OCI-LY3 (cell line): ENCODE measurements around the gene SLC28A3.

Source experiments
- EZH2phosphoT487 ChIP-seq: fragments of 200-600 bp; shearing (Covaris generic); IDR thresholded peaks from 2 replicates; pipeline ENCODE4 v1.6.1; 2018; ENCODE audit warnings: antibody characterized with exemption, mixed run types, low read depth
- TF ChIP-seq, protein P1 (sequence below): fragments of 200-600, 300-600 bp; sonication (generic); IDR thresholded peaks from 2 replicates; pipeline ENCODE4 v1.5.1; 2014; ENCODE audit warnings: antibody characterized with exemption, low read length, low read depth

- TF ChIP-seq, protein P1, sequence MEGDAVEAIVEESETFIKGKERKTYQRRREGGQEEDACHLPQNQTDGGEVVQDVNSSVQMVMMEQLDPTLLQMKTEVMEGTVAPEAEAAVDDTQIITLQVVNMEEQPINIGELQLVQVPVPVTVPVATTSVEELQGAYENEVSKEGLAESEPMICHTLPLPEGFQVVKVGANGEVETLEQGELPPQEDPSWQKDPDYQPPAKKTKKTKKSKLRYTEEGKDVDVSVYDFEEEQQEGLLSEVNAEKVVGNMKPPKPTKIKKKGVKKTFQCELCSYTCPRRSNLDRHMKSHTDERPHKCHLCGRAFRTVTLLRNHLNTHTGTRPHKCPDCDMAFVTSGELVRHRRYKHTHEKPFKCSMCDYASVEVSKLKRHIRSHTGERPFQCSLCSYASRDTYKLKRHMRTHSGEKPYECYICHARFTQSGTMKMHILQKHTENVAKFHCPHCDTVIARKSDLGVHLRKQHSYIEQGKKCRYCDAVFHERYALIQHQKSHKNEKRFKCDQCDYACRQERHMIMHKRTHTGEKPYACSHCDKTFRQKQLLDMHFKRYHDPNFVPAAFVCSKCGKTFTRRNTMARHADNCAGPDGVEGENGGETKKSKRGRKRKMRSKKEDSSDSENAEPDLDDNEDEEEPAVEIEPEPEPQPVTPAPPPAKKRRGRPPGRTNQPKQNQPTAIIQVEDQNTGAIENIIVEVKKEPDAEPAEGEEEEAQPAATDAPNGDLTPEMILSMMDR: no peak
- TF ChIP-seq EZH2phosphoT487: no peak
These were observed 82.2 kb downstream of the SLC28A3 start for GRCh38 chr9:84258371-84258770.
